Activated T-cell treated with anti-CD3 and anti-CD28 coated beads, Interleukin-2, amount 50 U/mL, for 48 hours (primary cell): Measurements from ENCODE around the gene TENT5C.

Source experiments
- DNase-seq, 2 experiments: peaks; one replicate each; pipeline ENCODE4 v3.0.0-alpha.2; 2020

The TENT5C gene

GRCh38 chr1:117613969-117614729, 8.3 kb downstream of the TENT5C start:
- DNase-seq = no peak

GRCh38 chr1:117615474-117615873, 9.6 kb downstream of the TENT5C start:
- DNase-seq = peak in 1 of 2 experiments; percentile 31

- no peak for DNase-seq
Measured at GRCh38 chr1:117616356-117616755, 10.5 kb downstream of the TENT5C start.

GRCh38 chr1:117616967-117617366, 11.1 kb downstream of the TENT5C start:
- no peak for DNase-seq

- DNase-seq = no peak
Measured at GRCh38 chr1:117618450-117619122, 12.7 kb downstream of the TENT5C start.

- DNase-seq = no peak
Measured at GRCh38 chr1:117620440-117620839, 14.6 kb downstream of the TENT5C start.

- no peak for DNase-seq
Measured at GRCh38 chr1:117621316-117621715, 15.5 kb downstream of the TENT5C start.

- no peak for DNase-seq
Measured at GRCh38 chr1:117622726-117623125, 16.9 kb downstream of the TENT5C start.

GRCh38 chr1:117623141-117623540, 17.3 kb downstream of the TENT5C start:
- no peak for DNase-seq

GRCh38 chr1:117623698-117624097, 17.9 kb downstream of the TENT5C start:
- DNase-seq = no peak

GRCh38 chr1:117627546-117628130, 21.8 kb downstream of the TENT5C start:
- no peak for DNase-seq

GRCh38 chr1:117628343-117628742, 22.5 kb downstream of the TENT5C start:
- no peak for DNase-seq

GRCh38 chr1:117629625-117630422, 24.0 kb downstream of the TENT5C start:
- DNase-seq = peak; percentile 14

- peak in 1 of 2 experiments; percentile 7 for DNase-seq
Measured at GRCh38 chr1:117630423-117630998, 24.7 kb downstream of the TENT5C start.

- DNase-seq = peak in 1 of 2 experiments; percentile 9
Measured at GRCh38 chr1:117631359-117632160, 25.7 kb downstream of the TENT5C start.

- DNase-seq = peak; percentile 7 to 8
Measured at GRCh38 chr1:117632269-117633067, 26.6 kb downstream of the TENT5C start.

- peak in 1 of 2 experiments; percentile 4 for DNase-seq
Measured at GRCh38 chr1:117633068-117633345, 27.2 kb downstream of the TENT5C start.

GRCh38 chr1:117633423-117633822, 27.6 kb downstream of the TENT5C start:
- peak; percentile 3 to 12 for DNase-seq

- peak in 1 of 2 experiments; percentile 7 for DNase-seq
Measured at GRCh38 chr1:117633936-117634335, 28.1 kb downstream of the TENT5C start.

- no peak for DNase-seq
Measured at GRCh38 chr1:117634631-117635030, 28.8 kb downstream of the TENT5C start.

- DNase-seq = no peak
Measured at GRCh38 chr1:117635805-117636204, 30.0 kb downstream of the TENT5C start.
